NCI-H510A (cell line): Measurements from ENCODE around the gene CCR6.
"Not testable (repeated sequence)": the region's sequence is repeated elsewhere in the genome, so short reads cannot be mapped to it uniquely, and the experiment has no call there.

Experiments
- DNase-seq: peaks from one replicate; lab custom pipeline; 2025; lab: John Stamatoyannopoulos, UW

CCR6 gene

DNA sequence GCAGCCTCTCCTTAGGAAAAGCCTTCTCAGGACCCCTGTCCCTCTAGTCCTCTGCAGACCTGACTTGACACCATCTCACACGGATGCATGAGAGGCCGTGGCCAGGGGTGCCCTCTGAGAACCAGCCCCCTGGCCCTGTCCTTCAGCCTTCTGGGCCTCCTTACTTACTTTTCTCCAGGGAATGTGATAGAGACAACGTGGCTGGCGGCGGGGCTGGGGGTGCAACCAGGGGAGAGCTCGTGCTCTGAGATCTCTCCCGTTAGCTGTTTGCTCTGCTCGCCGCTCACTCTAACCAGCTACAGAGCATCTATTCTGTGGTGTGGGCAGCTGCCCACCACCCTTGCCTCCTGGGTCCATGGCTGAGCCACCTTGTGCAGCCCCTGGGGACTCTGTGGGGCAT, 20.1 kb downstream of the CCR6 start:
- no peak for DNase-seq

DNA sequence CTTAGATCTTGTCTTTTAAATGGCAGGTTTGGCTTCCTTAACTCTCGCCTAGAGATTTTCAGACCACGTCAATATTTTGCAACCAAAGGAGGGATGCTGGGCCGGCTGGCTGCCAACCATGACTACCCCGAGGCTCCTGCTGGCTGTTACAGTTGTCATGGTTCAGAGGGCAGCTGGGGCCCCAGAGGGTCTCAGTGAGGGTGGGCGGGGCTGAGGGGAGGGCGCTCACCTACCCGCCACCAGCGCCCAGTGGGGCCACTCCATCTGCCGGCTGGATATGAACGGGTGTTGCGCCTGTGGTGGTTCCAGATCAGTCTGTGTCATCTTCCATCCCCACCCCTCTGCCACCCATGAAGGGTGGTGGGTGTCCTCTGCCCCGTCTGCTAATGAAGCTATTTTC, 22.6 kb downstream of the CCR6 start:
- no peak for DNase-seq

DNA sequence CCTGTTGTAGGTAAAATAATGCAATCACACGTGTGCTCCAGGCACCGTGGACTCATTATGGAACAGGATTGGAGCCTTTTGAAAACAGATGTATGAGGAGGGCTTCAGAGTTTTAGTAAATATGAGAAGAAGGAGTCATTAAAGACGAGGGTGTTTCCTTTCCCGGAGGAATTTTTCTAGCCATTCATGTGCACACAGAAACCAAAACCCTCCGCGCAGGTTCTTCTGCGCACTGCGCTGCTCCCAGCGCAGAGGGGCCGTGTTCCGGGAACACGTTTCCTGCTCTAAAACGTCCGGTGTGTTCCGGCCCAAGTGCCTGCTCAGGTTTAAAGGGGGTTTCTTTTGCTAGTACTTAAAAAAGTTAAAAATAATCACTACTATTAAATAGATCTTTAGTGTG, 23.2 kb downstream of the CCR6 start:
- no peak for DNase-seq

DNA sequence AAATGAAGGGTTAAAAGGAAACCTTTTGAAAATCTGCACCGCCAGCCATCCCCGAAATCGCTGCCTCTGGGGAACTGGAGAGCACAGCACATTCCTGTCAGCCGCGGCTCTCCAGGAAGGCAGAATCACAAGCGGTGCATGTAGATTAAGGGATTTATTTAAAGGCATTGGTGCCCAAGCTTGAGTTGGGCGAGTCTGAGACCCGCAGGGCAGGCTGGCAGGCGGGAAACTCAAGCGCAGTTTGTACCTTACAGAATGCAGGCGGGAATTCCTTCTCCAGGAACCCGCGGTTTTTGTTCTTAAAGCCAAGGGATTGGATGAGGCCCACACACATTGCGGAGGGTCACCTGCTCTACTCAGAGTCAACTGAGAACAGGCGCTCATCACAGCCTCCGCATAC, 24.1 kb downstream of the CCR6 start:
- no peak for DNase-seq

DNA sequence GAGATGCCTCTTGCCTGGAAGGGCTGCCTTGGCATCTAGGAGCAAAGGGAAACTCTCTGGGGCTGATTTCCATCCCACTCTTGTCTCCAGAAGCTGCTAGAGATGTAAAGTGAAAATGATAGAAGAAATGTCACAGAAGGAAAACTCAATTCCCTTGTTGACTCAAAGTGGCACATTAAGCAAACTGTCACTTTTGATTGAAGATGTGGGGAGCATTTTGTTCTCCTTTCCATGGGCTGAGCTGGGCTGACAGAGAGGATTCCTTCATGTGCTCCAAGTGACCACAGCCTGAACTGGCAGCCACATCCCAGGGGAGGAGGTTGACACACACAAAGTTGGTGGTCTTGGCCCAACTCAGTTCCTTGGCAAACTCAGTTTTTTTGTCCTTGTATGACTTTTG, 25.1 kb downstream of the CCR6 start:
- no peak for DNase-seq

DNA sequence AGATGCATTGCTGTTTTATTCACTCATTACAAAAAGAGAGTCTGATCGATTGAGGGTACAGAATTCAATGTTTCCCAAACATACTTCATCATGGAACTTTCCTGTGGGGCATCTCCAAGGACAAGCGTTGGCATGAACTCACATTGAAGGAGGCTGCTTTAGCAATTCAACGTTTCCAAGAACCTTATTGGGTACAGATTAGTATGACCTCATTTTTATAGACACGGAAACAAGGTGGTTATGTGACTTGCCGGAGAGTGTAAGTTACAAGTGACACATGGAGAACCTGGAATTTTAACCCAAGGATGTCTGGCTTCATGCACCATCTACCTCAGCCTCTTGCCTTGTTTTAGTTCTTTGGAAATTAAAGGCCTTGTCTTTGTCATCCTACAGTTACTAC, 26.1 kb downstream of the CCR6 start:
- DNase-seq: no peak

DNA sequence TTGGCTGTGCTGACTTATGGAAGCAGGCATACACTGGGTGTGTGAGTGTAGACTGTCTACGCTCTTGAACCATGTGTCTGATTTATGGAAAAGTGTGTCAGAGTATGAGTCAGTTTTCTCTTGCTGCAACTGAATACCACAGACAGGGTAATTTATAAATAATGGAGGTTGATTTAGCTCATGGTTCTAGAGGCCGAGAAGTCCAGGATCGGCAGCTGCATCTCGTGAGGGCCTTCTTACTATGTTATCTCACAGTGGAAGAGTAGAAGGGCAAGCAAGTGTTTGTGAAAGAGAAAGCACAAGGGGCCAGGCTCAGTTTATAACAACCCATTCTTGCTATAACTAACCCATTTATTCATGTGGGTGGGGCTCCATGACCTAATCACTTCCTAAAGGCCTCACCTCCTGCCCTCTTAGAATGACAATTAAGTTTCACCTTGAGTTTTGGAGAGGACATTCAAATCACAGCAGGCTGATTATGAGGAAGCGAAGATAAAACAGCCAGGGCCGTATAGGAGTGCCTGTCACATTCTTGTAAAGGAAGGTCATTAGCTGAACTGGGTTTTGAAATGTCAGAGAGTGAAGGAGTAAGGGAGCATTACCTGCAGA, 28.1 kb downstream of the CCR6 start:
- no peak for DNase-seq

DNA sequence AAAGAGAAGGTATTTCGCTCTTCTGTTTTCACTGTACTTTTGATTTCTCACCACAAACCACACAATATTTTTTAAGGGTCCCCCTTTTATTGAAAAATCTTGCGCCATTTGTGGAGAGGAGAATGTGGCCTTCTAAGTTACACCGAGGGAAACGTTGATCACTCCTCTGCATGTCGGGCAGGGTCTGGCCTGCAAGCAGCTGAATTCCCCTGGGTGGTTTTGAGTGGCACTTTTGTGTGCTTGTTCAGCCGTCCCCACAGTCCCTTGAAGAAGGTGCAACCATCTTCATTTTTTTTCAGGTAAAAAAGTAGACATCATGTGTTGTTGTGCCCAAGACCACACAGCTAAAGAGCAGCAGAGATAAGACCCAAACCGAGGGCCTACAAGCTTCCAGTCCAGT, 28.8 kb downstream of the CCR6 start:
- no peak for DNase-seq

DNA sequence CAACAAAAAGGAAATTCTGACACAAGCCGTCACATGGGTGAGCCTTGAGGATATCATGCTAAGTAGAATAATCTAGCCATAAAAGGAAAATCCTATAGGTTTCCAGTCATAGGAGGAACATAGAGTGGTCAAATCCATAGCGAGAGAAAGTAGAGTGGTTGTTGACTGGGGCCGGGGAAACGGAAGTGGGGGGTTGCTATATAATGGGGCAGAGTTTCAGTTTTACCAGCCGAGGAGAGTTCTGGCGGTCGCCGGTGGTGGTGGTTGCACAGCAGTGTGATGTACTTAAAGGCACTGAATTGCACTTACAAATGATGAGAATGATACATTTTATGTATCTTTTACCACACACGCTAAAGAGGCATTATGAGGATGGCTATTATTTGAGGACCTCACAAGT, 30.0 kb downstream of the CCR6 start:
- no peak for DNase-seq

DNA sequence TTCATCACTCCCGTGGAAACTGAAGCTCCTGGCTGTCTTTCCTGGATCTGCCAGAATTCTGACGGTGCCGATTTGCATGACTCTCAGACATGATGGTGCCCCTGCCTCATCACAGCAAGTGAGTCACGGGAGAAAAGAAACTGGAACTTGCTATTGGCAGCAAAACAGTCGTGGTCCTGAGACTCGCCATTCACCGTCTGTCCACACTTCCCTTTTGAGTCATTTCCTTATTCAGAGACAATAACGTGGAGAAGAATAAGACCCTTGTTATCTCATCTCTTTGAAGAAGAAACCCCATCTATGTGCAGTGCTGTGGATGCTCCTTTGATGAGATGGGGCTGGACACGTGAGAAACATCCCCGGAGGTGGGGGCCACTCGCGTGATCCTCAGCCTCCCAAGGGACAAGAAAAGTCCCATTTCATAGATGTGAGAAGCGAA, 30.6 kb downstream of the CCR6 start:
- DNase-seq: no peak

DNA sequence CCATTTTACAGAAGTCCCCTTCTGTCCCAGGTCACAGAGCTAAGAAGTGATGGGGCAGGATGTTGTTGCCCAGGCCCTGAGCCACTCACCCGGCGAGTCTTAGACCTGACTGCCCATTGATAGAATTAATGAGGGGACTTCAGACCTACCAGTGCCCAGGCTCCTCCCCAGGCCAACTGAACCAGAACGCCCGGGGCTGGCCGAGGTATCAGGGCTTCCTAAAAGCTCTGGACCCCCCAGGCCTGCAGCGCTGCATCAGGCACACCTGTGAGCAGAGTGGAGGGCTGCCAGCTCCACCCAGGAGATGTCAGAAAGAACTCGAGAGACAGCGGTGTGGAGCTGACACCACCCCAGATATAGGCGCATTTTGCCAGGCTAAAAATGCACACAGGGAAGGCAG, 31.4 kb downstream of the CCR6 start:
- no peak for DNase-seq

DNA sequence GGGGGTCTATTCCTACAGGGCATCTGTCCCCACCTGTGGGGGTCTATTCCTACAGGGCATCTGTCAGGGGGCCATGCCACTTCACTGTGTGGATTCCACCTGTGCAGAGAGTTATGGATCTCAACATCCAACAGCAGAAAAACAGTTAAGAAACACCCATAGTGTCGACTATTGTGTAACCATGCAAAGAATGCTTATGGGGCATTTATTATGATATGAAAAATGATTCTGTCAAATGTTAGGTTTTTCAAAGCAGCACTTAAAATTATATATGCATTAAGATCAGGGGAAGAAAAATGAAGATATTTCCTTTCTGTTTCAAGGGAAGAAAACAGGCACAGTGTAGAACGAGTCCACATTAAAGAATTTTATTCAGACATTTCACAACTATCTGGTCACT, 32.0 kb downstream of the CCR6 start:
- no peak for DNase-seq

DNA sequence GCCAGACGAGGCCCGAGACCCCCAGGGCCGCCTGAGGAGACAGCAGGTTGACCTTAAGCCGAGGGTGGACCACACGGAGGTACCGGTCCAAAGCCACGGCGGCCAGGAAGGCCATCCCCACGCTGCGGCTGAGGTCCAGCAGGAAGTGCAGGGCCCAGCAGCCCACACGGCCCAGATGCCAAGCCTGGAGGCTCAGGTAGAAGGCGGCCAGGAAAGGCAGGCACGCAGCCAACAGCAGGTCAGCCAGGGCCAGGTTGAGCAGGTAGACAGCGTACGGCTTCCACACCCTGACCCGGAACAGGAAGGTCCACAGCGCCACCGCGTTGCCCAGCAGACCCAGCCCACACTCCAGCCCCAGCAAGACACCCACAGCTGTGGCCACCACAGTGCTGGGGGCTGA, 34.5 kb downstream of the CCR6 start:
- DNase-seq: no peak

DNA sequence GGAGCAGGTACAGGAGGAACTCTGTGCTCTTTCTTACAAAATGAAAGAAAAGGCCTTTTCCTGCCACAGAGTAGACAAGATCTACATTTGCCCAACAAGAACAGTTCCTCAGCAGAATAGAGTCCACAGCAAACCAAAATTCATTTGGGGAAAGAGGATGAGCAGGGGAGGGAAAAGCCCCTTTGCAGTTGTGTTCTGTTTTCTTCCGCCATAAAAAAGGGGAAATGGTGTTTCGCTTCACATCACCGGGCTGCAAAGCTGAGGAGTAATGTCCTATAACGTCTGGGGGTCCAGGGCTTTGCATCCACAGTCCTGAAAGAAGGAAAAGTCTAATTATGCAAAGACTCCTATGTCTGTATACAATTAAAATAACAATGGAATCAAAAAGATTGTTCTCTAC, 35.0 kb downstream of the CCR6 start, which contains the start of gene GPR31:
Gene GPR31, minus strand, starts transcription at position 118 of the 400 bp plus-strand sequence. CDS start 149 bp downstream, outside the sequence.
- no peak for DNase-seq

DNA sequence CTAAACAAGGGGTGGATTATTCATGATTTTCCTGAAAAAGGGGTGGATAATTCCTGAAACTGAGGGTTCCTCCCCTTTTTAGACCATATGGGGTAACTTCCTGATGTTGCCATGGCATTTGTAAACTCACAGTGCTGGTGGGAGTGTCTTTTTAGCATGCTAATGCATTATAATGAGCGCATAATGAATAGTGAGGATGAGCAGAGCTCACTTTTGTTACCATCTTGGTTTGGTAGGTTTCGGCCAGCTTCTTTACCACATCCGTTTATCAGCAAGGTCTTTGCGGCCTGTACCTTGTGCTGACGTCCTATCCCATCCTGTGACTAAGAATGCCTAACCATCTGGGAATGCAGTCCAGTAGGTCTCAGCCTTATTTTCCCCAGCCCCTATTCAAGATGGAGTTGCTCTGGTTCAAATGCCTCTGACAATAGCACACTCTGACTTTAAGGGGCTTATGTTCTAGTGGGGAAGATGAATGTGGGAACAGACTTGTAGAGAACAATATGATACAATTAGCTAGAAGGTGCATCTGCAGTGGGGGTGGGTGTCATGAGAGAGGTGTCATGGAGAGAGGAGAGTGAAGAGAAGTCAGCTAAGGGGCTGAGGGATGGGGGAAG, 39.1 kb downstream of the CCR6 start:
- DNase-seq: no peak

DNA sequence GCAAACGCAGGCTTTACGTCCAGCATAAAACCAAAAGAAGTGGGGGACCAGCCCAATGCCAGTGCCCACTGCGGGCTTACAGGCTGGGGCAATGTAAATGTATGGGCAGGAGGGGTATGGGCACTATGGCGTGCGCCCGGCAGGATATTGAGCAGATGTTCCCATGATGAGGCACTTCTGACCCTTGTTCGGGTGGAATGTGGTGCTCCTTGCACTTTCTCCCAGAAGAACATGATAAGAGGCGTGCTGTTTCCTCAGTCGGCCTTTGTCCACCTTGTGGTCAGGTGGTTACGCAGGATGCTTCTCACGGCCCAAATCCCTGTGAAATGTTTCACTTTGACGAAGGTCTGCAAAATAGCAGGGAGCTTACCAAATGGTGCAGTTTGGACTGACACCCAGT, 39.7 kb downstream of the CCR6 start:
- DNase-seq: no peak

DNA sequence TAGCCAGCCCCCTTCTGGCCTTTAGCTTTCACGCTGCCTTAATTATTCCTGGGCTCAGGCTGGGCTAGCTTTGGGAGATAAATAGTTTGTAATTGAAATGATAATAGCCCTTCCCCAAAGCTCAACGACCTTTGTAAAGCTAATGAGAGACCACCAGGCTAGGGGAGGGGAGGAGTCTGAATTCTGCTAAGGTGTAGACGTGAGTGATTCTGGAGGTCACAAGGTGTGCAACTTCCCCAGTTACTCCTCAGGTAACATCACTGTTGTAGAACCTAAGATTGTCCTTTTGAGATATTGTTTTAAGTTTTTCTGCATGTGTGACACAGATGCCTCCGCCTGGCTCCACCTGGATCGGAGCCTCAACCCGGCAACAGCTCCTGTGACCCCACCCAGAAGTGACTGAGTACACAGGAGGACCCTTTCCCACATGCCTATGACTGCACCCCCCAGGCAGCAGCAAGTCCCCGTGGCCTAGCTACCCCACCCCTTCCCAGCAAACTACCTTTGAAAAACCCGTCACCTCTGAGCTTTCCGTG, 40.6 kb downstream of the CCR6 start:
- no peak for DNase-seq

DNA sequence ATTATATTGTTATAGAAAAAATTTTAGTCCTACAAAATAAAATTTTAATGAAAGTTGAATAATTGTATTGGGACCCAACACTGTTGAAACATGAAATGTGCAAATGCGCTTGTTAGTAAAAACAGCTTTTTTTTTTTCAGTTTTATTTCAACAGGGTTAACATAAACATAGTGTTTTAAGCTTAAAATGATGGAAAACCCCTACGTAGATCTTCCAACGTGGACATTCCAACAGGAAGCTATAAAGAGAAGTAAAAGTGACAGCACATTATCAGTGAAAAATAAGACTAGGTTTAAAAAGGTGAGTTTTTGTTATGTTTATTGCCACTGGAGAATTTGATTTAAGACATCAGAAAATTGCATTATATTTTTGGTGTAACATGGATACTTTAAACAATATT, 41.4 kb downstream of the CCR6 start:
- DNase-seq: no peak

DNA sequence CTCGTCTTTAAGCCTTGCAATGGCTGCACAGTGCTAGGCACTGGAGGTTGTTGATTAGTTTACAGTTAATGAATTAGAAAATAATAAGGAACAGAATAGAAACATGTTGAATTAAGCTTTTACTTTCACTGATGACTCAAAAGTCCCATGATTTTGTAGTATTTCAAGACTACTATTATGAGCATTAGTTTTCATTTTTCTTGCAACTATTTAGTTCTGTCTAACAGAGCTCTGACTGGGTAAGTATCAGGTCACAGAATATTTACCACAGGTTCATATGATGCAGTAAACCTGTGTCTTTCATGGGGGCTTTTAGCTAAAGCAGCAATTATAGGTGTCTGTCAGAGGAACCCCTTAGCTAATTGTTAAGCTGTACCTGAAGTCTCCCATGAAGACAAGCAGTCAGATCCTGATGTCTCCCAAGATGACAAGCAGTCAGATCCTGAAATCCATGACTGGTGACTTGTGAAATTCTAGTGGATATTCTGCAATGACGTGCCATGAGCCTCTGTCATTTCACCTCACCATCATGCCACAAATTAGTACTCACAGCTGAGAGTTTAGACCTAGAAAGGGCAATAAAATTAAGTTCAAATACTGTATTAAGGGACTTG, 43.1 kb downstream of the CCR6 start:
- DNase-seq: no peak

DNA sequence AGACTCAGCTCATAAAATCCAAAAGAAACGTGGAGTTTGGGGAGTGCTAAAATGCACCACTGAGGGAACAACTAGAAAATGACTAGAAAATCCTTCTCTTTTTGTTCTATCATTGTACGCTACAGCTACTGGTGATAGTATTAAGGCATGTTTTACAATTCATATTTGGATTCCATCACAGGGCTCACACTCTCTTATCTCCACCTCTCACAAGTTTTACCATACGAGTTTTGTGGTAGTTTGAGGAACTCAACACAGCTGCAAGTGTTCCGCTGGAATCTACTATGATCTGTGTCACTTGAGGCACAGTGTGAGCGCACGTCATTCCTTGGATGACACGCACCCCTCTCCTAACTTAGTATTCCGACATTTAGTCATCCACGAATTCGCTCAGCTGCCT, 44.8 kb downstream of the CCR6 start:
- not testable (repeated sequence) for DNase-seq

DNA sequence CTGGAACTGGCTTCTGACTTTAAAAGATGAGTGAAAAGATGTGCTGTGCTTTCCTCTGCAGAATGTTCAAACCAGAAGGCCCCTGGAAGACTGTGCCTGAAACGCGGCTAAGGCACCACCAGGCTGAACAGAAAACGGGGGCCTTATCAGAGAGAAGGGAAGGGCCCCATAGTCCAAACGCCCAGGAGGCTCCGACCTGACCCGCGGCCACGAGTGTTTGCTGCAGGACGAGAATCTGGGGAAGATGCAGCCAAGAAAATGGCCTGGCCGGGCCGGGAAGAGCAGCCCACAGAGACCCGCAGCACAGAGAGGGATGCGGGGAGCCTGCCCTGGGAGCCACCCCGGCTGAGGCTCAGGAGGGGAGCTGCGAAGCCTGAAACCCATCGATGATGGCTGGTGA, 45.4 kb downstream of the CCR6 start:
- DNase-seq: not testable (repeated sequence)

DNA sequence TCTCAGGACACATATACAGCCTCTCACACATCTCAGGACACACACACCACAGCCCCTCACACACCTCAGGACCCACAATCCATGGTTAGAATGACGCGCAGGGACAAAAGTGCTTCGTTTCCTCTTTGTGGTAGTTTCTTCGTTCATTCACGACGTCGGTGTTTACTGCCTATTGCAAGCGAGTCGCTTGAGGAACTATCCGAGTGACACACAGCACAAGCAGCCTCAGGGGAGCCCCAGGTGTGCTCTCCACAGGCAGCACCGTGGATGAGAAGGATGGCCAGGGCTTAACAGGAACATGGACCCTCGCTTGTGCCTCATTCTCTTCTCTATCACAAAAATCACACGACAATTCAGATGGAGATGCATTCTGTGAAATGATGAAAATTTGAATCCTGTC, 47.0 kb downstream of the CCR6 start:
- not testable (repeated sequence) for DNase-seq

DNA sequence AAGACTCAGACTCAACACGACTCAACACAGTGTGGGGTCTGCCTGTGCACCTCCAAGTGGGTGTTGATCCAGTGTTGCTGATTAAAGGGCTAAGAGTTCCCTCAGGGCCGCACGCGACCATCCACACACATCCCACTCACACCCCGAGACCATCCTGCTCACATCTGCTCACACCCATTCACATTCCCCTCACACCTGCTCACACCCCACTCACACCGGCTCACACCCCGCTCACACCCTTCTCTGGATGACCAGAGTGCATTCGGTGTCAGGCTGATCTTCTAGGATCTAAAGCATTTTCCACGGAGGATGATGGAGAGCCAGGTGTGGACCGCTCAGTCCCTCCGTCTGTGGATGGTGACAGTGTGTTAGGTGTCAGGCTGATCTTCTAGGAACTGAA, 48.4 kb downstream of the CCR6 start:
- not testable (repeated sequence) for DNase-seq
